H9 (cell line): ENCODE measurements around the gene PRKCA. TPM values are rescaled to one million over a fixed set of nuclear protein-coding genes. Genes with fewer than 3 reads are reported as not detected.
A peak's percentile ranks its signal among the peaks of the same experiment; 100 is the strongest.

Experiments
- DNase-seq: peaks from one replicate; pipeline ENCODE4 v3.0.0-alpha.2; 2017
- H2AFZ ChIP-seq: one replicate; pipeline ENCODE4 v1.6.1; 2013; ENCODE audit warnings: mild to moderate bottlenecking, low read length, control low read depth, moderate library complexity
- H2AK5ac ChIP-seq: 2 replicates; pipeline ENCODE4 v1.6.1; 2013; ENCODE audit warnings: low read length, control low read depth, mixed read lengths; ENCODE audit not compliant: insufficient read length
- H2BK120ac ChIP-seq: one replicate; pipeline ENCODE4 v1.6.1; 2013; ENCODE audit warnings: low read depth, mild to moderate bottlenecking, low read length, control low read depth, inconsistent platforms; ENCODE audit not compliant: poor library complexity, severe bottlenecking
- H2BK12ac ChIP-seq: 2 replicates; pipeline ENCODE4 v1.6.1; 2013; ENCODE audit warnings: low read length, control low read depth, mixed read lengths, low read depth; ENCODE audit not compliant: insufficient read length
- H2BK15ac ChIP-seq: 2 replicates; pipeline ENCODE4 v1.6.1; 2013; ENCODE audit warnings: low read depth, low read length, control low read depth
- H2BK20ac ChIP-seq: one replicate; pipeline ENCODE4 v1.6.1; 2013; ENCODE audit warnings: low read depth, mild to moderate bottlenecking, low read length, control low read depth, inconsistent platforms; ENCODE audit not compliant: poor library complexity, severe bottlenecking
- H2BK5ac ChIP-seq: 2 replicates; pipeline ENCODE4 v1.6.1; 2013; ENCODE audit warnings: low read length, control low read depth, mixed read lengths; ENCODE audit not compliant: insufficient read length
- H3K14ac ChIP-seq: 2 replicates; pipeline ENCODE4 v1.6.1; 2013; ENCODE audit warnings: low read length, control low read depth; ENCODE audit not compliant: insufficient read depth
- H3K18ac ChIP-seq: 2 replicates; pipeline ENCODE4 v1.6.1; 2013; ENCODE audit warnings: low read depth, mild to moderate bottlenecking, mixed read lengths, low read length, control low read depth; ENCODE audit not compliant: insufficient read length
- H3K23ac ChIP-seq: 2 replicates; pipeline ENCODE4 v1.6.1; 2013; ENCODE audit warnings: low read length, control low read depth, mixed read lengths, low read depth; ENCODE audit not compliant: insufficient read length
- H3K23me2 ChIP-seq: 2 replicates; pipeline ENCODE4 v1.6.1; 2013; ENCODE audit warnings: low read depth, mild to moderate bottlenecking, mixed read lengths, low read length, control low read depth; ENCODE audit not compliant: insufficient read length, poor library complexity, severe bottlenecking
- H3K27ac ChIP-seq: 2 replicates; pipeline ENCODE4 v1.5.1; 2013; ENCODE audit warnings: low read length, control low read depth, mixed read lengths, low read depth; ENCODE audit not compliant: insufficient read length
- H3K27me3 ChIP-seq: 2 replicates; pipeline ENCODE4 v1.6.1; 2013; ENCODE audit warnings: low read length, control low read depth, inconsistent platforms; ENCODE audit not compliant: insufficient read depth
- H3K4ac ChIP-seq: 2 replicates; pipeline ENCODE4 v1.6.1; 2013; ENCODE audit warnings: low read depth, mild to moderate bottlenecking, control low read depth, inconsistent platforms, low read length, moderate library complexity
- H3K4me1 ChIP-seq: 2 replicates; pipeline ENCODE4 v1.6.1; 2013; ENCODE audit warnings: low read length, control low read depth, inconsistent platforms; ENCODE audit not compliant: insufficient read depth
- H3K4me2 ChIP-seq: 2 replicates; pipeline ENCODE4 v1.6.1; 2013; ENCODE audit warnings: low read length, control low read depth, mixed read lengths; ENCODE audit not compliant: insufficient read length, insufficient read depth
- H3K56ac ChIP-seq: 2 replicates; pipeline ENCODE4 v1.6.1; 2013; ENCODE audit warnings: low read depth, mild to moderate bottlenecking, mixed read lengths, low read length, control low read depth; ENCODE audit not compliant: insufficient read length
- H3K79me1 ChIP-seq: 2 replicates; pipeline ENCODE4 v1.6.1; 2013; ENCODE audit warnings: low read depth, mild to moderate bottlenecking, moderate library complexity, low read length, control low read depth, inconsistent platforms; ENCODE audit not compliant: insufficient read depth, poor library complexity, severe bottlenecking
- H3K79me2 ChIP-seq: 2 replicates; pipeline ENCODE4 v1.6.1; 2013; ENCODE audit warnings: low read length, control low read depth, inconsistent platforms; ENCODE audit not compliant: insufficient read depth
- H3K9ac ChIP-seq: 2 replicates; pipeline ENCODE4 v1.6.1; 2013; ENCODE audit warnings: low read length, control low read depth, mixed read lengths; ENCODE audit not compliant: insufficient read length; ENCODE audit errors: extremely low read depth
- H3K9me3 ChIP-seq: one replicate; pipeline ENCODE4 v1.6.1; 2013; ENCODE audit warnings: low read depth, low read length, inconsistent platforms; ENCODE audit not compliant: control insufficient read depth
- H3T11ph ChIP-seq: one replicate; pipeline ENCODE4 v1.6.1; 2013; ENCODE audit warnings: mild to moderate bottlenecking, low read length, control low read depth, inconsistent platforms
- H4K20me1 ChIP-seq: one replicate; pipeline ENCODE4 v1.6.1; 2013; ENCODE audit not compliant: control insufficient read depth, insufficient read length, insufficient read depth
- H4K5ac ChIP-seq: 2 replicates; pipeline ENCODE4 v1.6.1; 2013; ENCODE audit warnings: low read depth, mild to moderate bottlenecking, mixed read lengths, low read length, control low read depth; ENCODE audit not compliant: insufficient read length
- H4K8ac ChIP-seq: replicated peaks from 2 replicates; pipeline ENCODE4 v1.6.1; 2013; ENCODE audit warnings: low read length, control low read depth, mixed read lengths, low read depth; ENCODE audit not compliant: insufficient read length
- H4K91ac ChIP-seq: 2 replicates; pipeline ENCODE4 v1.6.1; 2013; ENCODE audit warnings: low read depth, mild to moderate bottlenecking, moderate library complexity, mixed read lengths, low read length, control low read depth; ENCODE audit not compliant: insufficient read length
- H3K27ac Mint-ChIP-seq, 3 experiments: 2 replicates in 2 of 3; 3 replicates in 1 of 3; pipeline ENCODE4 v1.8.0; 2020 to 2021; ENCODE audit warnings: mixed read lengths in 3 of 3, mild to moderate bottlenecking in 1 of 3, moderate library complexity in 1 of 3
- H3K27me3 Mint-ChIP-seq: 2 replicates; pipeline ENCODE4 v1.8.0; 2021; ENCODE audit warnings: low read depth, mild to moderate bottlenecking, moderate library complexity, mixed read lengths
- H3K36me3 Mint-ChIP-seq, 3 experiments: 2 replicates in 2 of 3; 3 replicates in 1 of 3; pipeline ENCODE4 v1.8.0; 2020 to 2021; ENCODE audit warnings: low read depth in 3 of 3, mixed read lengths in 3 of 3; ENCODE audit not compliant: insufficient read depth in 1 of 3
- H3K4me1 Mint-ChIP-seq, 2 experiments: 2 replicates each; pipeline ENCODE4 v1.8.0; 2020; ENCODE audit warnings: mixed read lengths in 2 of 2
- H3K4me3 Mint-ChIP-seq, 2 experiments: 2 replicates in 1 of 2; 3 replicates in 1 of 2; pipeline ENCODE4 v1.8.0; 2020 to 2021; ENCODE audit warnings: mild to moderate bottlenecking in 2 of 2, mixed read lengths in 2 of 2, moderate library complexity in 1 of 2
- H3K9me3 Mint-ChIP-seq, 2 experiments: 2 replicates in 1 of 2; 3 replicates in 1 of 2; pipeline ENCODE4 v1.8.0; 2020; ENCODE audit warnings: mild to moderate bottlenecking in 2 of 2, mixed read lengths in 2 of 2, moderate library complexity in 1 of 2
- CTCF ChIP-seq: fragments of 200-600 bp; sonication (generic); conservative IDR thresholded peaks from 3 replicates; pipeline ENCODE4 v1.8.0; 2021; ENCODE audit warnings: antibody characterized with exemption, mild to moderate bottlenecking
- WGBS: extraction: QIAGEN DNeasy Blood & Tissue Kit; methylation state at CpG from one replicate; pipeline ENCODE4 v1.1.7; 2013; ENCODE audit warnings: missing lambda C conversion rate, low lambda C conversion rate, mixed read lengths; ENCODE audit not compliant: insufficient read length; ENCODE audit errors: extremely low coverage; 5-methylcytosine and 5-hydroxymethylcytosine counted together
- total RNA-seq: library from RNA; stranded (reverse); gene quantifications from 2 replicates; pipeline ENCODE4 v1.2.1, GENCODE V29; 2021

Gene PRKCA
- total RNA-seq, 1 experiment from 2014 or later, result 10.5 TPM

GRCh38 chr17:66337866-66338485 is 35.6 kb downstream of the PRKCA start:
- whole genome bisulfite sequencing, result no CpG with 5 or more reads among the region's 6 CpGs
- no peak overlapping the region for H3K4me2 ChIP-seq
- no peak overlapping the region for H3K4me3 Mint-ChIP-seq

More at GRCh38 chr17:66337866-66338485, 35.6 kb downstream of the PRKCA start:
- no peak overlapping the region for H4K5ac ChIP-seq
- no peaks in the 10 kb centered on the region for H3K79me2 ChIP-seq
- H2BK120ac ChIP-seq, result no peak overlapping the region
- Mint-ChIP-seq H3K27me3 (no peaks in the 10 kb centered on the region), H3K27ac (0 out of 7 replicates have a peak overlapping the region, but pooled peaks of 1 of the 3 experiments have one; percentile 61), H3K4me1 (peaks cover 6 to 15% of the 10 kb centered on the region in 2 experiments), H3K36me3 (no peaks in the 10 kb centered on the region), H3K9me3 (no peaks in the 10 kb centered on the region)
- H3K56ac ChIP-seq, result no peak overlapping the region
- no peak overlapping the region for H2BK12ac ChIP-seq
- H2BK20ac ChIP-seq, result no peak overlapping the region
- H4K8ac ChIP-seq, result no peak overlapping the region
- no peaks in the 10 kb centered on the region for H3K23me2 ChIP-seq
- no peak overlapping the region for H2BK5ac ChIP-seq
- H3K4ac ChIP-seq, result no peak overlapping the region
- no peak overlapping the region for H2AK5ac ChIP-seq
- H3K79me1 ChIP-seq, result no peaks in the 10 kb centered on the region
- H2AFZ ChIP-seq, result no peak overlapping the region
- H3K23ac ChIP-seq, result no peak overlapping the region
- no peak overlapping the region for H2BK15ac ChIP-seq
- H4K20me1 ChIP-seq, result no peaks in the 10 kb centered on the region
- no peaks in the 10 kb centered on the region for H3K27me3 ChIP-seq
- H3T11ph ChIP-seq, result no peak overlapping the region
- H3K4me1 ChIP-seq, result no peaks in the 10 kb centered on the region
- H3K14ac ChIP-seq, result no peak overlapping the region
- no peak overlapping the region for H4K91ac ChIP-seq
- no peak for DNase-seq
- H3K9me3 ChIP-seq, result no peaks in the 10 kb centered on the region
- H3K27ac ChIP-seq, result no peak overlapping the region
- H3K18ac ChIP-seq, result no peak overlapping the region
- TF ChIP-seq CTCF, result no peak
- H3K9ac ChIP-seq, result no peak overlapping the region
